Stimulated activated CD4-positive, alpha-beta T cell treated with anti-CD3 and anti-CD28 coated beads, Interleukin-4, amount 100 ng/mL, for 4 hours (primary cell): ENCODE measurements around the gene RIPPLY3.
"Not testable (repeated sequence)": the region's sequence is repeated elsewhere in the genome, so short reads cannot be mapped to it uniquely, and the experiment has no call there.

ENCODE experiments used
- DNase-seq, 2 experiments: peaks; one replicate each; pipeline ENCODE4 v3.0.0-alpha.2; 2020

The RIPPLY3 gene

GRCh38 chr21:37026499-37026898 is 20.0 kb downstream of the RIPPLY3 start:
- no peak for DNase-seq

GRCh38 chr21:37028570-37028969 is 22.1 kb downstream of the RIPPLY3 start:
- DNase-seq, result no peak

GRCh38 chr21:37030864-37031263 is 24.4 kb downstream of the RIPPLY3 start:
- no peak for DNase-seq

DNA sequence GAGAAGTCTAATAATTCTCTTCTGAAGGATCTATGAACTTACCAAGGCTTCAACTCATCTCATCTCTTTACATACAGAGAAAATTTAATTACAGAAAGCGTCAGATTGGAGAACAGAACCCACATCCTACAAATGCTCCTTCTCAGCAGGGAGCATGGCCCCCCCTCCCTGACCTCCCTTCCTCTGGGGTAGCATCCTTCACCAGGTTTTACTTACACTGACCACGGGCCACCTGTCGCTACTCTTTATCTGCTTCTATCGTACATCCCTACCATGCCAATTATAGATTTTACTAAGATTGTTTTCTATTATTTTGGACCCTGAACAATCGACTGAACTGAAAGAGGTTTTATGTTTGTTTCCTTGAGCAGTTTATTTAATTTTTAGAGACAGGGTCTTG is 25.8 kb downstream of the RIPPLY3 start:
- no peak for DNase-seq

- no peak for DNase-seq
These were observed 26.5 kb downstream of the RIPPLY3 start for GRCh38 chr21:37032877-37033471.

DNA sequence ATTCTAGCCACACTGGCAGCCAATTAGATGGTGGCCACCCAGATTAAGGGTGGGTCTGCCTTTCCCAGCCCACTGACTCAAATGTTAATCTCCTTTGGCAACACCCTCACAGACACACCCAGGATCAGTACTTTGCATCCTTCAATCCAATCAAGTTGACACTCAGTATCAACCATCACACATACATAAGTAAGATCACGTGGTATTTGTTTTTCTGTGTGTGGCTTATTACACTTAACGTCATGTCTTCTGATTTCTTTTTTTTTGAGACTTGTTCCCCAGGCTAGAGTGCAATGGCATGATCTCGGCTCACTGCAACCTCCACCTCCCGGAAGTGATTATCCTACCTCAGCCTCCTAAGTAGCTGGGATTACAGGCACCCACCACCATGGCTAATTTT is 27.9 kb downstream of the RIPPLY3 start:
- DNase-seq, result not testable (repeated sequence)

DNA sequence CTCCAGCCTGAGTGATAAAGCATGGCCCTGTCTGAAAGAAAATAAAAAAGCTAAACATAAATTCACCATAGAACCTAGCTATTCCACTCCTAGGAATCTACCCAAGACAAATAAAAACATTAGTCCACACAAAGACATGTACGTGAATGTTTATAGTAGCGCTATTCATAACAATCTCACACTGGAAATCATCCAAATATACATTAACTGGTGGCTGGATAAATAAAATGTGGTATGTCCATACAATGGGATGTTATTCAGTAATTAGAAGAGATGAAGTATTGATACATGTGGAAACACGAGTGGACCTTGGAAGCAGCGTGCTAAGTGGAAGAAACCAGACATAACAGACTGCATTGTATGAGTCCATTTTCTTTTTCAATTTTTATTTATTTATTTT is 29.7 kb downstream of the RIPPLY3 start:
- DNase-seq, result no peak

DNA sequence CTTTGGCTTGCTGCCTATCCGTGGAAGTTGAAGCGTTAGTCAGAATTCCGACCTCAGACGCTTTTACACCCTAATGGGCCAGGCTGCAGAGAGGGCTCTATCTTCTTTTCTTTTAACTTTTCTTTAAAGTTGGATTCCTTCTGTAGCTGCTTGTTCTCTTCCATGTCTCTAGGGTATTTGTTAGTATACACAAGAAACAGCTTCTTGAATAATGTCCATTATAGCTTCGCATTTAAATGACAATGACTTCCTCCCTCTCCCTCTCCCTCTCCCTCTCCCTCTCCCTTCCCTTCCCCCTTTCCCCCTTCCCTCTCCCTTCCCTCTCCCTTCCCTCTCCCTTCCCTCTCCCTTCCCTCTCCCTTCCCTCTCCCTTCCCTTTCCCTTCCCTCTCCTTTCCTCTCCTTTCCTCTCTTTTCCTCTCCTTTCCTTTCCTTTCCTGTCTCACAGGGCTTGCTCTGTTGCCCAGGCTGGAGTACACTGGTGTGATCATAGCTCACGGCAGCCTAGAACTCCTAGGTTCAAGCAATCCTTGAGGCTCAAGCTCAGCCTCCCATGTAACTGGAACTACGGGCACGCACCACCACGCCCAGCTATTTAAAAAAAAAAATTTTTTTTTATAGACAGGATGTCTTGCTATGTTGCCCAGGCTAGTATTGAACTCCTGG is 33.0 kb downstream of the RIPPLY3 start:
- no peak for DNase-seq

DNA sequence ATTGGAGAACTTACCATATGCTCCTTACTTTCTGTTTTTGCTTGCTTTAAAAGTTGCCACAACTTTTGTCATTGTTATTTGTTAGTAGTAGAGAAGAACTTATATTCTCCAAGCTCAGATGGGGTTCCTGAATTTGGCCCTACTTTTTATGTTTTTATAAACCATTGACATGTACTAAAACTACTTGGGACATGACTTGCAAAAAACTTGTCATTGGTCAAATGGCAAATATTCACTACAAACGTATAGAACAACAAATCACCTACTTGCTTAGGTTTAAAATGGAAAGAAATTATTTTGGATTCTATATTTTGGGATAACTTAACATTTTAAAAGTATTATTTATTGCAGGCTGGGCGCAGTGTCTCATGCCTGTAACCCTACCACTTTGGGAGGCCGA is 33.7 kb downstream of the RIPPLY3 start:
- no peak for DNase-seq

- no peak for DNase-seq
These were observed 35.3 kb downstream of the RIPPLY3 start for GRCh38 chr21:37041706-37042271.

DNA sequence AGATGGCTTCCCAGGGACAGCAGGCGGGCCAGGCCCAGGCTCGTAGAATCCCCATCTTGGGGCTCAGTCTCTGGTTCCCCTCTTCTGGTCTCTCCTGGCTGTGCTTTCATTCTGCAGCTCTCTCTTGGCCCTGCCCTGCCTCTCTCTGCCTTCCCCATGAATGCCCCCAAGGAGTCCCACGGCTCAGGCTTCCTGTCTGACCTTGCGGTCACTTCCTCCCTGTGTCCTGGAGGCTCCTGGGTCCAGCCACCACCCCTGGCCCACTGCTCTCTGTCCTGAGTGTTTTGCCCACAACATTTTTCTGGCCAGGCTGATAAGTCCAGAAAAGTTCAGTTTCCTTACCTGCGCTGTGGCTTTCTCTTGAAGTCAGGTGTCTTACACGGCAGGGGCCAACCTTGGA is 37.3 kb downstream of the RIPPLY3 start:
- DNase-seq, result no peak

GRCh38 chr21:37044643-37045042 is 38.1 kb downstream of the RIPPLY3 start:
- no peak for DNase-seq

- no peak for DNase-seq
These were observed 38.6 kb downstream of the RIPPLY3 start for GRCh38 chr21:37045149-37045548.

- DNase-seq, result no peak
These were observed 39.1 kb downstream of the RIPPLY3 start for GRCh38 chr21:37045556-37045955.

DNA sequence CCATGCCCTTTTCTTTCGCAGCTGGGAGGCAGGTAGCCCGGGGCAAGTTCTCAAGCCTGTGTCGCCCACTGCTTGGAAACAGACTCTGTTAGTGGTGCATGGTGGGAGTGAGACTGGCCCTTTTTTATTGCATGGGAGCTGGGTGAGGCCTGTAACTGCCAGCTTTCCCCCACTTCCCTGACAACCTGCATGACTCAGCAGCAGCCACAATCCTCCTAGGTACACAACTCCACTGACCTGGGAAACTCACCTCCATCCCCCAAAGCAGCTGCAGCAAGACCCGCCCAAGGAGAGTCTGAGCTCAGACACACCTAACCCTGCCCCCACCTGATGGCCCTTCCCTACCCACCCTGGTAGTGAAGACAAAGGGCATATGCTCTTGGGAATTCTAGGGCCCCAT is 40.6 kb downstream of the RIPPLY3 start:
- no peak for DNase-seq

DNA sequence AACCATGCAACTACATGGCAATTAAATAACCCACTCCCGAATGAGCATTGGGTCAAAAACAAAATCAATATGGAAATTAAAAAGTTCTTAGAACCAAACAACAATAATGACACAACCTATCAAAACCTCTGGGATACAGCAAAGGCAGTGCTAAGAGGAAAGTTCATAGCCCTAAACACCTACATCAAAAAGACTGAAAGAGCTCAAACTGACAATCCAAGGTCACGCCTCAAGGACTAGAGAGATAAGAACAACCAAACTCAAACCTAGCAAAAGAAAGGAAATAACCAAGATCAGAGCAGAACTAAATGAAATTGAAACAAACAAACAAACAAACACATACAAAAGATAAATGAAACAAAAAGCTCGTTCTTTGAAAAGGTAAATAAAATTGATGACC is 43.2 kb downstream of the RIPPLY3 start:
- not testable (repeated sequence) for DNase-seq

DNA sequence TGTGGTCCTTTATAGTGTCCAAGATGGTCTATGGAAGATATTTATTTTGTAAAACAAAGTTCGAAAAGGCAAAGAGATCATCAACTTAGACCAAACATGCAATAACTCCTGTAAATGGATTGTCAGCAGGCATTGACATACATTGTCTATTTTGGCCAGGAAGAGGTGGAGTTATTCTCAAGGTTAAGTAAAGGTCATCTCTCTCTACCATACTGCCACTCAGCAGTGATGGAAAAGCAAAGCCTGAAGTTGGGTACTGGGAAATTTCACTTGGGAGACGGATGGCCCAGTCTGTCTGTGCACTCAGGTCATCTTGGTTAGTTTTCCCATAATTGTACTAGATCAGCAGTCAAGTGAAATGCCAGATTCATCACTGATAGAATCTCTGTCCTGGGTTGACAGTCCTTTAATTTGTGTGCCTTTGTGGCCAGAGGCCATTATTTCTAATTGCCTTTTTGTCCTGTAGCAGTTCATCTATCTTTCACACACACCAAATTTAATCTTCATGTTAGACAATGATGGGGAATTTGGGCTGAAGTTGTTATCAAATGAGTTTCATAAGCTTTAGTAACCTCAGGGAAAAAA is 48.9 kb downstream of the RIPPLY3 start:
- no peak for DNase-seq

DNA sequence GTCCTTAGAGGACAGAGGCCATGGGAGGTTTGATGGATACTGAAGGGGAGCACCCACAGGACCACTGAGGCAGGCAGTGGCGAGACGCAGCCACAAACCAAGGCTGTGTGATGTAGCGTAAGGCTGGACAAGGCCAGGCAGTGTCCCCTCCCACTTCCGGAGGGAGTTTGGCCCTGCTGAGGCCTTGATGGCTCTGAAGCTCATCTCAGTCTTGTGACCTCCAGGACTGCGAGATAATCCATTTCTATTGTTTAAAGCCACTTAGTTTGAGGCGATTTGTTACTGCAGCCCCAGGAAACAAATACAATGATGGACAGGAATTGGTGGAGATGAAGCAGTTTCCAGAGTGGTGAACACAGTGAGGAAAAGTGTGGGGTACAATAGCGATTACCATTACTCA is 51.1 kb downstream of the RIPPLY3 start:
- no peak for DNase-seq

DNA sequence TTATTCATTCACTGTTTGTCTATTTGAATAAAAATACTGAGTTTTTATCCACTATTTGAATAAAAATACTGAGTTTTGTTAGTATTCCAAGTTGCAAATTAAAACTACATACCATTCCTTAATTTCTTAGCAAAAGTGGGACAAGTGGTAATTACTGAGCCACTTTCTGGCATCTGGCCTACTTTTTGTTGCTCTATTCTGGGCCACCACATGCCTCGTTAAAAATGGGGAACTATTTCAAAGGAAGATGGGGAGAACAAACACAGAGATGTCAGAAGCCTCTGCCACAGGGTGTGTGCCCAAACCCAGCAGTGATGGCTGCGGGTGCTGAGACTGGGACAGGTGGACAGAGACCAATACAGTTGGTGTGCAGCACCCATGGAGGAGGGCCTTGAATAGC is 51.8 kb downstream of the RIPPLY3 start:
- no peak for DNase-seq

GRCh38 chr21:37059181-37059580 is 52.7 kb downstream of the RIPPLY3 start:
- no peak for DNase-seq

DNA sequence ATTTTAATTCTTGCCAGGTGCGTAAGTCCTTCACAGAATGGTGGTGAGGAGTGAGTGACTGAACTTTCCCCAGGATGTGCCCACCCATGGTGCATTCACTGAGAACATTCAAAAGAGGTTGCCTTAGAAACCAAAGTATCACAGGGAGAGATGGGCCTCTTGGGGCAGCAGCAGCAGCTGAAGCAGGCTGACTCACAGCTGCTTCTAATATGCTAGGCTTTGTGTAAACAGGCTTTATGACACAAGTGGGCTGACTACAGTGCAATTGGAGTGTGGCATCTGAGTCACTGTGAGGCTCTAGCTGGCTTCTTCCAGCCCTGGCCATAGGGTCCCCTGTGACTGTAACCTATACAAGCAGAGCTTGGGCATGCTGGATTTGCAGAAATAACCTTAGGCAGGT is 53.8 kb downstream of the RIPPLY3 start:
- no peak for DNase-seq

DNA sequence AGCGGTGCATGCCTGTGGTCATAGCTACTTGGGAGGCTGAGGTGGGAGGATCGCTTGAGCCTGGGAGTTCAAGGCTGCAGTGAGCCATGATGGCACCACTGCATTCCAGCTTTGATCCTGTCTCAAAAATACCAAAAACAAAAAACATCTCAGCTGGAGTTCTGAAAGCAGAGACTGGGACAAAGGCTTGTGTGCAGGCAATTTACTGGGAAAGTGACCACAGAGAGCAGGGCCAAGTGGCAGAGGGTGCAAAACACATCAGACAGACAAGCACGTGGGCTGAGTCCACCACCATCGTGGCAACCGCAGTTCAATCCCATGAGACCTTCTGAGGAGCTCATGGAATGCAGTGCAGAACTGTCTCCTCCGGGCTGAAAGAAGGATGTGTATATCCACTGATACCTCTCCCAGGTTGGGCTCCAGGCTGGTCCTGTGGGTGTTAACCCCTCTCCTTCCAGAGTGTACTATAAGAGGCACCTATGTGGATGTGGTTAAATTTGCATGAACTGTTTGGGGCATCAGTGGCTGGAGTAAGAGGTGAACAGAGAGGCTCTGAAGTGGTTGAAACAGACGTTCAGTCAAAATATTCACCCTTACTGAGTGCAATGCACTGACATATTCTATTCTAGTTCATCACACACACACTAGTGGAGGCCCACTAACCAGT is 55.6 kb downstream of the RIPPLY3 start:
- no peak for DNase-seq

DNA sequence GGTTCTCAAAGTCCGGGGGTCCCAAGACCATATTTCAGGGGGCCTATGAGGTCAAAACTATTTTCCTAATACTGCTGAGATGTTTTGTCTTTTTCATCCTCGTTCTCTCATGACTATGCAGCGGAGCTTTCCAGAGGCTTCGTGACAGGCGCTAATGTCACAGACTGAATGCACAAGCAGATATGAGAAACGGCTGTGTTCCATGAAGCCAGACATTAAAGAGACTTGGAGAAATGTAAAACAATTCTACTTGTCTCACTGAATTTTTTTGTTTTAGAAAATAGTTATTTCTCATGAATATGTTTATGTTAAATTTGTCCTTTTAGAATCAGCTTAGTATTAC is 56.1 kb downstream of the RIPPLY3 start:
- DNase-seq, result no peak

- no peak for DNase-seq
These were observed 56.9 kb downstream of the RIPPLY3 start for GRCh38 chr21:37063433-37063832.
